H1 (cell line): ENCODE results near the gene SOBP.

ENCODE experiments used
- BRCA1 ChIP-seq: IDR thresholded peaks from 2 replicates; pipeline ENCODE4 v1.6.1; 2012; ENCODE audit warnings: low read depth, low read length, improper control_type of control experiment
- CEBPB ChIP-seq: IDR thresholded peaks from 2 replicates; pipeline ENCODE4 v1.6.1; 2012; ENCODE audit warnings: low read depth, low read length
- CTCF ChIP-seq, 3 experiments: IDR thresholded peaks; 1 replicate in 2 of 3; 2 replicates in 1 of 3; pipeline versions ENCODE4 v1.5.1 to v1.6.1; 2011; ENCODE audit warnings: low read length in 3 of 3, mild to moderate bottlenecking in 3 of 3, inconsistent platforms in 2 of 3, low read depth in 1 of 3, moderate library complexity in 1 of 3; ENCODE audit not compliant: insufficient read depth in 1 of 3; ENCODE audit errors: control extremely low read depth in 1 of 3
- SP2 ChIP-seq: IDR thresholded peaks from 2 replicates; pipeline ENCODE4 v1.6.1; 2012; ENCODE audit warnings: mild to moderate bottlenecking, low read length, inconsistent platforms
- ZNF274 ChIP-seq: IDR thresholded peaks from 2 replicates; pipeline ENCODE4 v1.7.0; 2012; ENCODE audit warnings: low read length, borderline replicate concordance; ENCODE audit errors: extremely low read depth

- TF ChIP-seq SP2 (no peak), CEBPB (no peak), BRCA1 (no peak), CTCF (IDR thresholded peaks at IDR 0.05; ENCODE audit: control extremely low read depth in 1 of 3, insufficient read depth in 1 of 3, low read depth in 1 of 3, low read length in 3 of 3) (no peak), ZNF274 (no peak)
These were observed 96.0 kb downstream of the SOBP start for GRCh38 chr6:107585815-107586435.
